ENCODE measurements around the gene GARRE1. TPM values are rescaled to one million over a fixed set of nuclear protein-coding genes. Genes with fewer than 3 reads are reported as not detected.

The GARRE1 gene
- total and polyA plus RNA-seq, 2 of the 8 experiments (the other 6 are each of a cell fraction or from before 2014, with no cell fraction given), result 16.4 to 23.1 TPM

GRCh38 chr19:34226036-34226435 is 28.3 kb upstream of the GARRE1 start:
- 87% methylated on average over 1 of the region's 2 CpGs; no CpG with 5 or more reads in 1 of the 2 experiments for WGBS, 2 experiments (ENCODE audit: extremely low coverage in 1 of 2, insufficient coverage in 1 of 2, insufficient read length in 1 of 2, insufficient replicate concordance in 2 of 2, low coverage in 1 of 2, low lambda C conversion rate in 2 of 2, missing lambda C conversion rate in 1 of 2)
- no peak overlapping the region for H3K4me2 ChIP-seq (ENCODE audit: insufficient read depth in 1 of 2, low read depth in 2 of 2, low read length in 2 of 2)
- no peak overlapping the region for H2AFZ ChIP-seq (ENCODE audit: low read length)
- no peak overlapping the region for H3K18ac ChIP-seq (ENCODE audit: extremely low read depth, low read length)
- H2BK120ac ChIP-seq (replicated peaks; ENCODE audit: low read depth, low read length), result no peak overlapping the region
- CTCF ChIA-PET (ENCODE audit: partially characterized antibody), result interaction anchor here (0.7 to 1.6 kb wide), 4 partner anchors 11 to 75 kb away, joined by 3 to 4 read pairs (median 4); no protein-coding TSS in a partner anchor
- no peak overlapping the region for H3K14ac ChIP-seq (ENCODE audit: insufficient read length)
- peaks cover 3% of the 10 kb centered on the region; the same call in 1 of the 2 replicates for H3K79me1 ChIP-seq (ENCODE audit: low read depth, low read length)
- H2AK5ac ChIP-seq (ENCODE audit: low read depth, low read length), result no peak overlapping the region
- H3K56ac ChIP-seq (replicated peaks; ENCODE audit: insufficient read length, low read depth, low read length), result no peak overlapping the region
- no peak overlapping the region for H2BK20ac ChIP-seq (ENCODE audit: low read length)
- TF ChIP-seq MAFK (IDR thresholded peaks at IDR 0.05; ENCODE audit: low read depth, low read length) (peak; percentile 38; the same call in 1 of the 2 replicates), ATF3 (IDR thresholded peaks at IDR 0.05; ENCODE audit: insufficient read depth, low read depth, low read length) (no peak), BACH1 (IDR thresholded peaks at IDR 0.05; ENCODE audit: low read length) (peak; percentile 49; the same call in 1 of the 2 replicates)
- no peaks in the 10 kb centered on the region; a peak in 1 of 4 replicates for H3K79me2 ChIP-seq (ENCODE audit: control insufficient read depth in 1 of 2, insufficient read depth in 2 of 2, low read length in 2 of 2)
- no peak overlapping the region for H3K9ac ChIP-seq (replicated peaks in 1 of 4; ENCODE audit: extremely low read depth in 1 of 4, low read depth in 3 of 4, low read length in 3 of 4)
- H3K4me3 ChIP-seq (ENCODE audit: extremely low read depth in 1 of 4, insufficient read depth in 2 of 4, low read depth in 3 of 4, low read length in 4 of 4), result no peak overlapping the region
- no peak overlapping the region for H3K23ac ChIP-seq (ENCODE audit: insufficient read length)
- H4K5ac ChIP-seq (ENCODE audit: insufficient read length, low read depth, low read length), result no peak overlapping the region
- POLR2A ChIA-PET (ENCODE audit: partially characterized antibody), result interaction anchor here (1.5 to 1.8 kb wide), 3 partner anchors 9 to 53 kb away, joined by 3 to 7 read pairs (median 6); no protein-coding TSS in a partner anchor
- no peak overlapping the region for H2BK12ac ChIP-seq (ENCODE audit: low read depth, low read length)
- no peak overlapping the region for H4K91ac ChIP-seq (replicated peaks; ENCODE audit: insufficient read length, low read length)
- no peak overlapping the region for H4K8ac ChIP-seq (ENCODE audit: extremely low read depth, insufficient read depth, low read length)
- no peak overlapping the region for H3K27ac ChIP-seq (ENCODE audit: low read depth, low read length)
- no peaks in the 10 kb centered on the region for H3K27me3 ChIP-seq (replicated peaks in 1 of 4; ENCODE audit: control insufficient read depth in 3 of 4, extremely low read depth in 1 of 4, insufficient read depth in 3 of 4, low read length in 3 of 4)
- H4K20me1 ChIP-seq (replicated peaks in 1 of 2; ENCODE audit: control insufficient read depth in 1 of 2, insufficient read depth in 2 of 2, low read length in 2 of 2), result peaks cover 2 to 5% of the 10 kb centered on the region in 2 experiments
- H3K4me1 ChIP-seq (replicated peaks in 1 of 4; ENCODE audit: control insufficient read depth in 3 of 4, insufficient read depth in 4 of 4, low read length in 3 of 4), result peaks cover 9 to 20% (median 14%) of the 10 kb centered on the region in 4 experiments
- H2BK5ac ChIP-seq (ENCODE audit: low read depth, low read length), result peak overlapping the region; percentile 49; the same call in 1 of the 2 replicates
- H2BK15ac ChIP-seq (ENCODE audit: low read length), result no peak overlapping the region
- no peak overlapping the region for H3K4ac ChIP-seq (replicated peaks; ENCODE audit: insufficient read length, low read depth, low read length)
- no peak for FAIRE-seq
- H3K9me3 ChIP-seq (ENCODE audit: insufficient read depth in 2 of 2, low read depth in 1 of 2, low read length in 1 of 2), result no peaks in the 10 kb centered on the region
- no peaks in the 10 kb centered on the region for H3K23me2 ChIP-seq (ENCODE audit: low read depth, low read length)
- no peak for DNase-seq (ENCODE audit: low read depth in 1 of 2, low spot score in 2 of 2)
- peaks cover 25 to 92% (median 41%) of the 10 kb centered on the region in 4 experiments for H3K36me3 ChIP-seq (ENCODE audit: control insufficient read depth in 2 of 4, insufficient read depth in 4 of 4, low read length in 3 of 4)

Data from H1 (cell line).